GM12891 (cell line): Measurements from ENCODE around the gene ZBTB46.
A peak's percentile ranks its signal among the peaks of the same experiment; 100 is the strongest.

Source experiments
- DNase-seq: peaks from one replicate; pipeline ENCODE4 v3.0.0; 2011; ENCODE audit warnings: low spot score; ENCODE audit not compliant: insufficient read length
- FAIRE-seq: peaks from 2 replicates; lab custom pipeline; 2011; peaks lifted over from hg19 to GRCh38; lab: Jason Lieb, UNC
- PAX5 ChIP-seq: IDR thresholded peaks from 2 replicates; pipeline ENCODE4 v1.6.1; 2011; ENCODE audit warnings: low read length, moderate library complexity, mild to moderate bottlenecking; ENCODE audit not compliant: insufficient read depth, severe bottlenecking
- POLR2A ChIP-seq: IDR thresholded peaks from 2 replicates; pipeline ENCODE4 v1.6.1; 2011; ENCODE audit warnings: low read depth, low read length, control low read depth
- POLR2AphosphoS5 ChIP-seq: IDR thresholded peaks from 2 replicates; pipeline ENCODE4 v1.6.1; 2011; ENCODE audit warnings: low read depth, low read length, control low read depth
- POU2F2 ChIP-seq: IDR thresholded peaks from 2 replicates; pipeline ENCODE4 v1.6.1; 2011; ENCODE audit warnings: low read depth, mild to moderate bottlenecking, control low read depth, low read length, moderate library complexity
- SPI1 ChIP-seq: IDR thresholded peaks from 2 replicates; pipeline ENCODE4 v1.6.1; 2011; ENCODE audit warnings: low read depth, low read length, control low read depth
- TAF1 ChIP-seq: IDR thresholded peaks from 2 replicates; pipeline ENCODE4 v1.6.1; 2011; ENCODE audit warnings: low read depth, low read length, control low read depth

ZBTB46 gene

DNA sequence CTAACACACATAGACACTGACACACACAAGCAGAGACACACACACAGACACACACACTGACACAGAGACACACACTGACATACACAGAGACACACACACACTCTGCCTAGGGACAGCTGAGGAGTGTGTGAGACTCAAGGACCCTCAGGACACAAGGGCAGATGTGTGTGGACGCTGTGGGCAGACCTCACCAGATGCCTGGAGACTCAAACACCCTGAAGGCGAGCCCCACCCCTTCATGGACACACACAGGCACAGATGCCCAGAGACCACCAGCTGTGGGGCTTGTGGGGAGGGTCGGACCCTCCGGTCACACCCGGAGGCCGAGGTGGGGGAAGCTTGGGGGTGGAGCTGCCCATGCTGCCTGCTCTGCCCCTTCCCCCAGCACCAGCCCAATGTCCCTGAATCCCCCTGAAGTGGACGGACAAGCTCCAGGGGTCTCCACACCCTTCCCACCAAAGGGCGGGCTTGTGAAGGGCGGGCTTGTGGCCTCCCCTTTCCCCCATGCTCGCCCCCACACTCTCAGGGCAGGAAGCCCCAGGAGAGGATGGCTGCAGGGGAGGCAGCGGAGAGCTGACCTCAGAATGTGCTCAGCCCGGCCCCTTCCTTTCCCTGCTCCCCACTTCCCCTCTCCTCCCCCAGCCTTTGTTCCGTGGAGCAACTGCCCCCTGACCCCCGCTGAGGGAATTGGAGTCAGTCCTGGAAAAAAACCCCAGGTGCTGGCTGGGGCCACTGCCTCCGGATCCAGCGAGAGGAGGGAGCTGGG, 16.4 kb upstream of the ZBTB46 start:
- DNase-seq (no peak), FAIRE-seq (no peak)
- TF ChIP-seq POLR2A (no peak; the same call in 1 of the 2 replicates), PAX5 (no peak), SPI1 (peak; percentile 59), POLR2AphosphoS5 (no peak), TAF1 (no peak)

GRCh38 chr20:63846888-63847236, 15.8 kb upstream of the ZBTB46 start:
- TF ChIP-seq POLR2A (no peak), TAF1 (no peak), PAX5 (no peak), POLR2AphosphoS5 (no peak), SPI1 (no peak), POU2F2 (no peak)
- FAIRE-seq (peak; percentile 76), DNase-seq (no peak)

- DNase-seq, result no peak
- no peak for FAIRE-seq
- no peak for TF ChIP-seq SPI1
- no peak for TF ChIP-seq POU2F2
- no peak for TF ChIP-seq TAF1
- TF ChIP-seq POLR2AphosphoS5, result no peak
- no peak for TF ChIP-seq POLR2A
- no peak for TF ChIP-seq PAX5
Observed at GRCh38 chr20:63846128-63846771, 15.2 kb upstream of the ZBTB46 start.

GRCh38 chr20:63844511-63844991, 13.5 kb upstream of the ZBTB46 start:
- FAIRE-seq (no peak), DNase-seq (no peak)
- TF ChIP-seq POU2F2 (no peak), TAF1 (no peak), PAX5 (no peak), POLR2A (no peak), SPI1 (no peak), POLR2AphosphoS5 (no peak)

DNA sequence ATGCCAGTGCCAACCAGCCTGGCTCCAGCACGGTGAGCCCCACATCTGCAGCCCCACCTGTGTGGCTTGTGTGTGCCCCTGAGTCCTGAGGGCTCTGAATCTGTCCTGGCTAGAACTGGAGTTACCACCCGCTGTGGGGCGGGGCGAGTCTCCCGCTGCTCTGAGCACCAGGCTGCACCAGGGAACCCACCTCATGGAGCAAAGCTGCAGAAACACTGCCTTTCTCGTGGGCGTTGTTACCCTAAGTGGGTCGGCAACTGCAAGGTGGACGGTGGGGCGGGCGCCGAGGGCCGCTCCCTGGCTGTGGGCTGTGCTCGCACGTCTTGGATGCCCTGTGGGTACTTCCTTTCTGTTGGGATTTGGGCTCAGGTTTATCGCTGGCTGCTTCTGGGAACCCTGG, 12.7 kb upstream of the ZBTB46 start:
- TF ChIP-seq TAF1, result no peak
- no peak for TF ChIP-seq SPI1
- TF ChIP-seq PAX5, result no peak
- no peak for TF ChIP-seq POU2F2
- TF ChIP-seq POLR2AphosphoS5, result no peak
- TF ChIP-seq POLR2A, result no peak
- FAIRE-seq (no peak), DNase-seq (no peak)

GRCh38 chr20:63843222-63843621, 12.2 kb upstream of the ZBTB46 start:
- DNase-seq (no peak), FAIRE-seq (no peak)
- TF ChIP-seq TAF1, result no peak
- TF ChIP-seq POLR2AphosphoS5, result no peak
- no peak for TF ChIP-seq SPI1
- TF ChIP-seq PAX5, result no peak
- TF ChIP-seq POU2F2, result no peak
- no peak for TF ChIP-seq POLR2A

DNA sequence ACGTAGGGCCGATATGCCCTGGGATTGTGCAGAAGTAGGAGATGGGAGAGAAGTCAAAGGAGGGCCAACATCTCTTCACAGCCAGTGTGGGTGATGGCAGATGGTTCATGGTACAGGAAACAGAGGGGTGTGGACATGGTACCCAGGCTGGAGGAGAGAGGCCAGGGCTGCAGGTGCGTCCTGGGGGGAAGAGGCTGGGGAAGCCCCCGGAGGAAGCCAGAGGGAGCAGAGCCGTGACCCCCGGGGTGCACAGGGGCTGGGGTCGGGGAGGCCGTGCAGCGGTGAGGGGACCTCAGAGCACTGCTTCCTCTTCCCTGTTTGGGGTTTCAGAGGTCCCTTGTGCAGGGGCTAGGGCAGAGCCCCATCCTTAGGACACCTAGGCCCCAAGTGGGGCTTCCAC, 11.2 kb upstream of the ZBTB46 start:
- no peak for DNase-seq
- no peak for TF ChIP-seq SPI1
- no peak for TF ChIP-seq POLR2A
- TF ChIP-seq POLR2AphosphoS5, result no peak
- TF ChIP-seq POU2F2, result no peak
- TF ChIP-seq PAX5, result no peak
- no peak for TF ChIP-seq TAF1
- no peak for FAIRE-seq

DNA sequence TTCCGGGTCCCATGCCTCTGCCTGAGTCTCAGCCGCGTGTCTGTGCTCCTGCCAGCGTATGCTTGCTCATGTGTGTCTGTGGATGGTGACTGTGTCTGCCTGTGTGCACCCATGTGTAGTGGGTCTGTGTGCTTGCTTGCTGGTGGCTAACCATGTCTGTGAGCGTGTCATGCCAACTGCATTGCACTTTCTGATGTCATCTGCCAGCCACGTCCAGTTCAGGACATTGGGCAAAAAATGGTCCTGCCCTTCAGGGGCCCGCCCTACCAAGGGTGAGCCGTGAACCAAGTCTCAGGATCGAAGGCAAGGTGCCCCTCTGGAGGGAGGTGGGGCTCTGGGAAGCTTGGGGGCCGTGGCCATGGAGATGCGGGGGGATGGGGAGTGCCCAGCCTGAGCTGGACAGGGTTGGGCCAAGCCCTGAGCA, 9.4 kb upstream of the ZBTB46 start:
- no peak for DNase-seq
- no peak for TF ChIP-seq POLR2A
- TF ChIP-seq POU2F2, result no peak
- no peak for TF ChIP-seq PAX5
- TF ChIP-seq SPI1, result no peak
- TF ChIP-seq POLR2AphosphoS5, result no peak
- no peak for TF ChIP-seq TAF1
- no peak for FAIRE-seq

- FAIRE-seq (no peak), DNase-seq (no peak)
- TF ChIP-seq POU2F2 (no peak), SPI1 (no peak), PAX5 (no peak), POLR2A (no peak), POLR2AphosphoS5 (no peak), TAF1 (no peak)
Observed at GRCh38 chr20:63839620-63840019, 8.6 kb upstream of the ZBTB46 start.

GRCh38 chr20:63837479-63837878, 6.4 kb upstream of the ZBTB46 start:
- no peak for TF ChIP-seq POLR2AphosphoS5
- TF ChIP-seq POLR2A, result no peak
- no peak for TF ChIP-seq PAX5
- TF ChIP-seq POU2F2, result no peak
- no peak for TF ChIP-seq TAF1
- TF ChIP-seq SPI1, result peak; percentile 16; the same call in 1 of the 2 replicates
- FAIRE-seq (no peak), DNase-seq (no peak)
